H9 (cell line): Measurements from ENCODE around the gene FRG2C. TPM values are rescaled to one million over a fixed set of nuclear protein-coding genes. Genes with fewer than 3 reads are reported as not detected.
"Not testable (repeated sequence)": the region's sequence is repeated elsewhere in the genome, so short reads cannot be mapped to it uniquely, and the experiment has no call there.

Experiments
- DNase-seq: peaks from one replicate; pipeline ENCODE4 v3.0.0-alpha.2; 2017
- H2AFZ ChIP-seq: one replicate; pipeline ENCODE4 v1.6.1; 2013; ENCODE audit warnings: mild to moderate bottlenecking, low read length, control low read depth, moderate library complexity
- H2AK5ac ChIP-seq: 2 replicates; pipeline ENCODE4 v1.6.1; 2013; ENCODE audit warnings: low read length, control low read depth, mixed read lengths; ENCODE audit not compliant: insufficient read length
- H2BK120ac ChIP-seq: one replicate; pipeline ENCODE4 v1.6.1; 2013; ENCODE audit warnings: low read depth, mild to moderate bottlenecking, low read length, control low read depth, inconsistent platforms; ENCODE audit not compliant: poor library complexity, severe bottlenecking
- H2BK12ac ChIP-seq: 2 replicates; pipeline ENCODE4 v1.6.1; 2013; ENCODE audit warnings: low read length, control low read depth, mixed read lengths, low read depth; ENCODE audit not compliant: insufficient read length
- H2BK15ac ChIP-seq: 2 replicates; pipeline ENCODE4 v1.6.1; 2013; ENCODE audit warnings: low read depth, low read length, control low read depth
- H2BK20ac ChIP-seq: one replicate; pipeline ENCODE4 v1.6.1; 2013; ENCODE audit warnings: low read depth, mild to moderate bottlenecking, low read length, control low read depth, inconsistent platforms; ENCODE audit not compliant: poor library complexity, severe bottlenecking
- H2BK5ac ChIP-seq: 2 replicates; pipeline ENCODE4 v1.6.1; 2013; ENCODE audit warnings: low read length, control low read depth, mixed read lengths; ENCODE audit not compliant: insufficient read length
- H3K14ac ChIP-seq: 2 replicates; pipeline ENCODE4 v1.6.1; 2013; ENCODE audit warnings: low read length, control low read depth; ENCODE audit not compliant: insufficient read depth
- H3K18ac ChIP-seq: 2 replicates; pipeline ENCODE4 v1.6.1; 2013; ENCODE audit warnings: low read depth, mild to moderate bottlenecking, mixed read lengths, low read length, control low read depth; ENCODE audit not compliant: insufficient read length
- H3K23ac ChIP-seq: 2 replicates; pipeline ENCODE4 v1.6.1; 2013; ENCODE audit warnings: low read length, control low read depth, mixed read lengths, low read depth; ENCODE audit not compliant: insufficient read length
- H3K23me2 ChIP-seq: 2 replicates; pipeline ENCODE4 v1.6.1; 2013; ENCODE audit warnings: low read depth, mild to moderate bottlenecking, mixed read lengths, low read length, control low read depth; ENCODE audit not compliant: insufficient read length, poor library complexity, severe bottlenecking
- H3K27ac ChIP-seq: 2 replicates; pipeline ENCODE4 v1.5.1; 2013; ENCODE audit warnings: low read length, control low read depth, mixed read lengths, low read depth; ENCODE audit not compliant: insufficient read length
- H3K27me3 ChIP-seq: 2 replicates; pipeline ENCODE4 v1.6.1; 2013; ENCODE audit warnings: low read length, control low read depth, inconsistent platforms; ENCODE audit not compliant: insufficient read depth
- H3K4ac ChIP-seq: 2 replicates; pipeline ENCODE4 v1.6.1; 2013; ENCODE audit warnings: low read depth, mild to moderate bottlenecking, control low read depth, inconsistent platforms, low read length, moderate library complexity
- H3K4me1 ChIP-seq: 2 replicates; pipeline ENCODE4 v1.6.1; 2013; ENCODE audit warnings: low read length, control low read depth, inconsistent platforms; ENCODE audit not compliant: insufficient read depth
- H3K4me2 ChIP-seq: 2 replicates; pipeline ENCODE4 v1.6.1; 2013; ENCODE audit warnings: low read length, control low read depth, mixed read lengths; ENCODE audit not compliant: insufficient read length, insufficient read depth
- H3K56ac ChIP-seq: 2 replicates; pipeline ENCODE4 v1.6.1; 2013; ENCODE audit warnings: low read depth, mild to moderate bottlenecking, mixed read lengths, low read length, control low read depth; ENCODE audit not compliant: insufficient read length
- H3K79me1 ChIP-seq: 2 replicates; pipeline ENCODE4 v1.6.1; 2013; ENCODE audit warnings: low read depth, mild to moderate bottlenecking, moderate library complexity, low read length, control low read depth, inconsistent platforms; ENCODE audit not compliant: insufficient read depth, poor library complexity, severe bottlenecking
- H3K79me2 ChIP-seq: 2 replicates; pipeline ENCODE4 v1.6.1; 2013; ENCODE audit warnings: low read length, control low read depth, inconsistent platforms; ENCODE audit not compliant: insufficient read depth
- H3K9ac ChIP-seq: 2 replicates; pipeline ENCODE4 v1.6.1; 2013; ENCODE audit warnings: low read length, control low read depth, mixed read lengths; ENCODE audit not compliant: insufficient read length; ENCODE audit errors: extremely low read depth
- H3K9me3 ChIP-seq: one replicate; pipeline ENCODE4 v1.6.1; 2013; ENCODE audit warnings: low read depth, low read length, inconsistent platforms; ENCODE audit not compliant: control insufficient read depth
- H3T11ph ChIP-seq: one replicate; pipeline ENCODE4 v1.6.1; 2013; ENCODE audit warnings: mild to moderate bottlenecking, low read length, control low read depth, inconsistent platforms
- H4K20me1 ChIP-seq: one replicate; pipeline ENCODE4 v1.6.1; 2013; ENCODE audit not compliant: control insufficient read depth, insufficient read length, insufficient read depth
- H4K5ac ChIP-seq: 2 replicates; pipeline ENCODE4 v1.6.1; 2013; ENCODE audit warnings: low read depth, mild to moderate bottlenecking, mixed read lengths, low read length, control low read depth; ENCODE audit not compliant: insufficient read length
- H4K8ac ChIP-seq: replicated peaks from 2 replicates; pipeline ENCODE4 v1.6.1; 2013; ENCODE audit warnings: low read length, control low read depth, mixed read lengths, low read depth; ENCODE audit not compliant: insufficient read length
- H4K91ac ChIP-seq: 2 replicates; pipeline ENCODE4 v1.6.1; 2013; ENCODE audit warnings: low read depth, mild to moderate bottlenecking, moderate library complexity, mixed read lengths, low read length, control low read depth; ENCODE audit not compliant: insufficient read length
- H3K27ac Mint-ChIP-seq, 3 experiments: 2 replicates in 2 of 3; 3 replicates in 1 of 3; pipeline ENCODE4 v1.8.0; 2020 to 2021; ENCODE audit warnings: mixed read lengths in 3 of 3, mild to moderate bottlenecking in 1 of 3, moderate library complexity in 1 of 3
- H3K27me3 Mint-ChIP-seq: 2 replicates; pipeline ENCODE4 v1.8.0; 2021; ENCODE audit warnings: low read depth, mild to moderate bottlenecking, moderate library complexity, mixed read lengths
- H3K36me3 Mint-ChIP-seq, 3 experiments: 2 replicates in 2 of 3; 3 replicates in 1 of 3; pipeline ENCODE4 v1.8.0; 2020 to 2021; ENCODE audit warnings: low read depth in 3 of 3, mixed read lengths in 3 of 3; ENCODE audit not compliant: insufficient read depth in 1 of 3
- H3K4me1 Mint-ChIP-seq, 2 experiments: 2 replicates each; pipeline ENCODE4 v1.8.0; 2020; ENCODE audit warnings: mixed read lengths in 2 of 2
- H3K4me3 Mint-ChIP-seq, 2 experiments: 2 replicates in 1 of 2; 3 replicates in 1 of 2; pipeline ENCODE4 v1.8.0; 2020 to 2021; ENCODE audit warnings: mild to moderate bottlenecking in 2 of 2, mixed read lengths in 2 of 2, moderate library complexity in 1 of 2
- H3K9me3 Mint-ChIP-seq, 2 experiments: 2 replicates in 1 of 2; 3 replicates in 1 of 2; pipeline ENCODE4 v1.8.0; 2020; ENCODE audit warnings: mild to moderate bottlenecking in 2 of 2, mixed read lengths in 2 of 2, moderate library complexity in 1 of 2
- WGBS: extraction: QIAGEN DNeasy Blood & Tissue Kit; methylation state at CpG from one replicate; pipeline ENCODE4 v1.1.7; 2013; ENCODE audit warnings: missing lambda C conversion rate, low lambda C conversion rate, mixed read lengths; ENCODE audit not compliant: insufficient read length; ENCODE audit errors: extremely low coverage; 5-methylcytosine and 5-hydroxymethylcytosine counted together
- total RNA-seq: library from RNA; stranded (reverse); gene quantifications from 2 replicates; pipeline ENCODE4 v1.2.1, GENCODE V29; 2021
- TF ChIP-seq, protein P1 (sequence below): fragments of 200-600 bp; sonication (generic); conservative IDR thresholded peaks from 3 replicates; pipeline ENCODE4 v1.8.0; 2021; ENCODE audit warnings: antibody characterized with exemption, mild to moderate bottlenecking

FRG2C gene
- total RNA-seq, 1 experiment from 2014 or later: not detected

DNA sequence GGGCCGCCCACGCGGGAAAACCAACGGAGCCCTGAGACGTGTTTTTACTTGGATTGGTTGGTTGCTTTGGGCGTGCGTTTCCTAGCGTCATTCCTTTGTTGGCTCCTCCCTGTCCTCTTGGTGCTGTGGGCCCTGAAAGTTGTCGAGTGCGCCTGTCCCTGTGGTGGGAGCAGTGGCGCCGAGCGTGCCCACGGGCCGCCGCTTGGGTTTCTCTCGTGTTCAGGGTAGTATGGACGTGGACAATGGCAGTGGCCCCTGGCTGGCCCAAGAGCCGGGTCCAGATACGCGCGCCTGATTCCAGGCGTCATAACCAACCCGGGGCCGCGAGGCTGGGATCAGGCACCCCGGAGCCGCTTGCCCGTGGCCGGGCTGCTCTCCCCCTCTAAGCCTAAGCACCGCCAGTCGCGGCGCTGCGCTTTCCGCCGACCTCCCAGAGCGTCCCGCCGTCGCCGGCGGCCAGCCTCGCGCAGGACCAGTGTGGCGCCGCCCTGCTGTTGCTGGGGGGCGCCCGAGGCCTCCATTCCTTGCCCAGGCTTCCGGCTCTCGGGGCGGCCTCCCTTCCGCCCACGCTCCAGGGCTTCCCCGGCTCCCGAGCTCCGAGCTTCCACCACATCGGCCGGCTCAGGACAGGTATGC lies 8.1 kb downstream of the FRG2C start:
- H3K79me1 ChIP-seq, H2BK20ac ChIP-seq, H4K91ac ChIP-seq, H3K27ac ChIP-seq, H4K5ac ChIP-seq, H3K4ac ChIP-seq, H2BK12ac ChIP-seq, H2BK5ac ChIP-seq, H4K20me1 ChIP-seq, H3K23ac ChIP-seq, H2AK5ac ChIP-seq, H3T11ph ChIP-seq, H3K79me2 ChIP-seq, H2BK15ac ChIP-seq, H3K27ac Mint-ChIP-seq, H3K56ac ChIP-seq, H3K4me1 ChIP-seq, H2BK120ac ChIP-seq, H2AFZ ChIP-seq, H4K8ac ChIP-seq: not testable (repeated sequence)
- peak overlapping the region; percentile 33 for H3K9ac ChIP-seq
- H3K4me3 Mint-ChIP-seq: peak overlapping the region; percentile 73 to 88
- H3K4me2 ChIP-seq: peak overlapping the region; percentile 82
- TF ChIP-seq, protein P1, sequence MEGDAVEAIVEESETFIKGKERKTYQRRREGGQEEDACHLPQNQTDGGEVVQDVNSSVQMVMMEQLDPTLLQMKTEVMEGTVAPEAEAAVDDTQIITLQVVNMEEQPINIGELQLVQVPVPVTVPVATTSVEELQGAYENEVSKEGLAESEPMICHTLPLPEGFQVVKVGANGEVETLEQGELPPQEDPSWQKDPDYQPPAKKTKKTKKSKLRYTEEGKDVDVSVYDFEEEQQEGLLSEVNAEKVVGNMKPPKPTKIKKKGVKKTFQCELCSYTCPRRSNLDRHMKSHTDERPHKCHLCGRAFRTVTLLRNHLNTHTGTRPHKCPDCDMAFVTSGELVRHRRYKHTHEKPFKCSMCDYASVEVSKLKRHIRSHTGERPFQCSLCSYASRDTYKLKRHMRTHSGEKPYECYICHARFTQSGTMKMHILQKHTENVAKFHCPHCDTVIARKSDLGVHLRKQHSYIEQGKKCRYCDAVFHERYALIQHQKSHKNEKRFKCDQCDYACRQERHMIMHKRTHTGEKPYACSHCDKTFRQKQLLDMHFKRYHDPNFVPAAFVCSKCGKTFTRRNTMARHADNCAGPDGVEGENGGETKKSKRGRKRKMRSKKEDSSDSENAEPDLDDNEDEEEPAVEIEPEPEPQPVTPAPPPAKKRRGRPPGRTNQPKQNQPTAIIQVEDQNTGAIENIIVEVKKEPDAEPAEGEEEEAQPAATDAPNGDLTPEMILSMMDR: peak; percentile 56
- DNase-seq: peak; percentile 78
- H3K14ac ChIP-seq: peak overlapping the region; percentile 81; the same call in 1 of the 2 replicates
- H3K18ac ChIP-seq: peak overlapping the region; percentile 74
- H3K4me1 Mint-ChIP-seq: peaks cover 31% of the 10 kb centered on the region in 2 experiments
- peaks cover 42 to 60% of the 10 kb centered on the region in 2 experiments for H3K9me3 Mint-ChIP-seq
- peaks cover 72% of the 10 kb centered on the region for H3K27me3 Mint-ChIP-seq
- H3K9me3 ChIP-seq: peaks cover 30% of the 10 kb centered on the region
- H3K23me2 ChIP-seq: peaks cover 29% of the 10 kb centered on the region
- no CpG with 5 or more reads among the region's 59 CpGs for WGBS
- H3K36me3 Mint-ChIP-seq: peaks cover 11 to 34% (median 17%) of the 10 kb centered on the region in 3 experiments
- peaks cover 30% of the 10 kb centered on the region for H3K27me3 ChIP-seq

DNA sequence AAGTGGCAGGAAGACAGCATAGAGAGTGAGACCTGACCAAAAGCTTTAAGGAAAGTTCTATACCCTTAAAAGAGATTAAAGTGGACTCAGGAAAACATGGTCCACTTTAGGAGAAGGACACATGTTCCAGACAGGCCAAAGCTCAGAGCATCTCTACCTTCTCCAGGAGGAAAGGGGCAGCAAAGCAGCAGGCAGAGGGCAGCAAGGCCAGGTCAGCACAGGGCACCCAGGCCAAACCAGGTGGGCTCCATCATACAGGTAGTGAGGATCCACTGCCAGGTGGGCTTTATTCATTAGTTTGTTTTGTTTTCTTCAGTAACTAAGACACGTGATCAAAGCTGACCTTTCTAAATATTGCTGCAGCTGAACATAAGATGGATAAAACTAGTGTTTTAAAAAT lies 19.8 kb downstream of the FRG2C start:
- H3K27ac ChIP-seq, H3T11ph ChIP-seq, H2AK5ac ChIP-seq, H4K91ac ChIP-seq, H3K4me1 Mint-ChIP-seq, H3K18ac ChIP-seq, H3K4me3 Mint-ChIP-seq, H2BK15ac ChIP-seq, H2BK5ac ChIP-seq, H3K36me3 Mint-ChIP-seq, H3K27me3 ChIP-seq, H4K20me1 ChIP-seq, H4K5ac ChIP-seq, H2AFZ ChIP-seq, H3K27ac Mint-ChIP-seq, H3K9ac ChIP-seq, H3K9me3 ChIP-seq, H3K23me2 ChIP-seq, H3K23ac ChIP-seq, H3K79me1 ChIP-seq, H3K4me1 ChIP-seq, H3K79me2 ChIP-seq, H2BK20ac ChIP-seq, DNase-seq, H3K4ac ChIP-seq, H2BK120ac ChIP-seq, H3K4me2 ChIP-seq, H3K56ac ChIP-seq, H3K14ac ChIP-seq, H2BK12ac ChIP-seq, H4K8ac ChIP-seq, H3K27me3 Mint-ChIP-seq: not testable (repeated sequence)
- H3K9me3 Mint-ChIP-seq: peaks cover 19 to 20% of the 10 kb centered on the region in 2 experiments
- no CpG with 5 or more reads among the region's 1 CpG for WGBS
